H1 (cell line): Measurements from ENCODE around the gene ISG15. TPM values are rescaled to one million over a fixed set of nuclear protein-coding genes. Genes with fewer than 3 reads are reported as not detected.

ENCODE experiments used
- ASH2L ChIP-seq: fragments of 200-600, 300-600 bp; sonication (generic); IDR thresholded peaks from one replicate; pipeline ENCODE4 v1.7.1; 2017; ENCODE audit warnings: low read length
- CHD2 ChIP-seq: IDR thresholded peaks from 2 replicates; pipeline ENCODE4 v1.6.1; 2012; ENCODE audit warnings: low read length, improper control_type of control experiment
- CREB1 ChIP-seq: IDR thresholded peaks from 2 replicates; pipeline ENCODE4 v1.6.1; 2012; ENCODE audit warnings: inconsistent platforms
- EGR1 ChIP-seq: IDR thresholded peaks from 2 replicates; pipeline ENCODE4 v1.6.1; 2011; ENCODE audit warnings: low read depth, low read length, borderline replicate concordance
- EP300 ChIP-seq, 2 experiments: IDR thresholded peaks; 1 replicate in 1 of 2; 2 replicates in 1 of 2; pipeline ENCODE4 v1.6.1; 2011 to 2012; ENCODE audit warnings: low read depth in 2 of 2, low read length in 2 of 2, mild to moderate bottlenecking in 2 of 2, borderline replicate concordance in 1 of 2, inconsistent platforms in 1 of 2, moderate library complexity in 1 of 2
- GTF2F1 ChIP-seq: IDR thresholded peaks from 2 replicates; pipeline ENCODE4 v1.6.1; 2012; ENCODE audit warnings: low read depth, low read length, improper control_type of control experiment, borderline replicate concordance
- HDAC2 ChIP-seq, 2 experiments: fragments of 300-600 bp in 1 of 2; sonication (generic) in 1 of 2; IDR thresholded peaks; 2 replicates each; pipeline ENCODE4 v1.6.1; 2011 to 2012; ENCODE audit warnings: low read depth in 2 of 2, low read length in 2 of 2, mild to moderate bottlenecking in 2 of 2, moderate library complexity in 2 of 2, borderline replicate concordance in 1 of 2, inconsistent platforms in 1 of 2
- MAX ChIP-seq: IDR thresholded peaks from 2 replicates; pipeline ENCODE4 v1.6.1; 2012; ENCODE audit warnings: inconsistent platforms
- NRF1 ChIP-seq: IDR thresholded peaks from 2 replicates; pipeline ENCODE4 v1.6.1; 2011; ENCODE audit warnings: mild to moderate bottlenecking, low read depth, low read length, improper control_type of control experiment
- PHF8 ChIP-seq: fragments of 200-600 bp; sonication (generic); conservative IDR thresholded peaks from 2 replicates; pipeline ENCODE4 v1.7.1; 2012; ENCODE audit warnings: low read depth, mild to moderate bottlenecking, inconsistent platforms, low read length, moderate library complexity
- POLR2A ChIP-seq, 2 experiments: IDR thresholded peaks; 1 replicate in 1 of 2; 2 replicates in 1 of 2; pipeline ENCODE4 v1.6.1; 2011; ENCODE audit warnings: low read depth in 2 of 2, low read length in 2 of 2, mild to moderate bottlenecking in 2 of 2; ENCODE audit errors: control extremely low read depth in 1 of 2
- RAD21 ChIP-seq, 2 experiments: IDR thresholded peaks in 1 of 2; conservative IDR thresholded peaks in 1 of 2; 2 replicates each; pipeline ENCODE4 v1.6.1; 2011; ENCODE audit warnings: low read depth in 2 of 2, low read length in 2 of 2, improper control_type of control experiment in 1 of 2, inconsistent platforms in 1 of 2, mild to moderate bottlenecking in 1 of 2, moderate library complexity in 1 of 2
- SAP30 ChIP-seq: fragments of 300-600 bp; sonication (generic); IDR thresholded peaks from 2 replicates; pipeline ENCODE4 v1.7.1; 2012; ENCODE audit warnings: low read length, moderate library complexity, mild to moderate bottlenecking, inconsistent platforms; ENCODE audit not compliant: insufficient read depth, insufficient replicate concordance
- SIN3A ChIP-seq, 2 experiments: IDR thresholded peaks in 1 of 2; conservative IDR thresholded peaks in 1 of 2; 2 replicates each; pipeline ENCODE4 v1.6.1; 2011 to 2012; ENCODE audit warnings: low read length in 2 of 2, improper control_type of control experiment in 1 of 2, low read depth in 1 of 2, mild to moderate bottlenecking in 1 of 2
- SP1 ChIP-seq: IDR thresholded peaks from 2 replicates; pipeline ENCODE4 v1.6.1; 2011; ENCODE audit warnings: low read depth, low read length
- SRF ChIP-seq: IDR thresholded peaks from 2 replicates; pipeline ENCODE4 v1.6.1; 2011; ENCODE audit warnings: mild to moderate bottlenecking, low read depth, low read length, moderate library complexity
- SUZ12 ChIP-seq: fragments of 200-600 bp; sonication (generic); IDR thresholded peaks from 2 replicates; pipeline ENCODE4 v1.6.1; 2012; ENCODE audit warnings: mild to moderate bottlenecking, inconsistent platforms, low read length, moderate library complexity, mixed read lengths
- USF2 ChIP-seq: IDR thresholded peaks from 2 replicates; pipeline ENCODE4 v1.6.1; 2011; ENCODE audit warnings: low read length, improper control_type of control experiment
- ZNF274 ChIP-seq: IDR thresholded peaks from 2 replicates; pipeline ENCODE4 v1.7.0; 2012; ENCODE audit warnings: low read length, borderline replicate concordance; ENCODE audit errors: extremely low read depth
- polyA plus RNA-seq, 7 experiments: library from polyadenylated mRNA; depleted of rRNA in 3 of 7; stranded (reverse) in 5 of 7; unstranded in 2 of 7; fragments of >200 nt in 5 of 7; fragments of 200-250 nt in 2 of 7; gene quantifications; 1 replicate in 5 of 7; 2 replicates in 1 of 7; 4 replicates in 1 of 7; pipeline versions ENCODE4 v1.2.1 to v1.2.3, GENCODE V29; 2011 to 2013; ENCODE audit warnings: missing spikeins in 2 of 7, mixed read lengths in 2 of 7
- total RNA-seq: library from RNA; stranded (reverse); fragmentation: NEBNext Ultra II Directional; extraction: Animal tissue kit (Norgen Biotek cat#: 25700); gene quantifications from 2 replicates; pipeline ENCODE4 v1.2.1, GENCODE V29; 2021
- TF ChIP-seq, protein P1 (sequence below): IDR thresholded peaks from 2 replicates; pipeline ENCODE4 v1.6.1; 2012; ENCODE audit warnings: inconsistent platforms

Gene ISG15
- total and polyA plus RNA-seq, 2 of the 8 experiments (the other 6 are each of a cell fraction or from before 2014, with no cell fraction given) = 29.3 to 121 TPM

DNA sequence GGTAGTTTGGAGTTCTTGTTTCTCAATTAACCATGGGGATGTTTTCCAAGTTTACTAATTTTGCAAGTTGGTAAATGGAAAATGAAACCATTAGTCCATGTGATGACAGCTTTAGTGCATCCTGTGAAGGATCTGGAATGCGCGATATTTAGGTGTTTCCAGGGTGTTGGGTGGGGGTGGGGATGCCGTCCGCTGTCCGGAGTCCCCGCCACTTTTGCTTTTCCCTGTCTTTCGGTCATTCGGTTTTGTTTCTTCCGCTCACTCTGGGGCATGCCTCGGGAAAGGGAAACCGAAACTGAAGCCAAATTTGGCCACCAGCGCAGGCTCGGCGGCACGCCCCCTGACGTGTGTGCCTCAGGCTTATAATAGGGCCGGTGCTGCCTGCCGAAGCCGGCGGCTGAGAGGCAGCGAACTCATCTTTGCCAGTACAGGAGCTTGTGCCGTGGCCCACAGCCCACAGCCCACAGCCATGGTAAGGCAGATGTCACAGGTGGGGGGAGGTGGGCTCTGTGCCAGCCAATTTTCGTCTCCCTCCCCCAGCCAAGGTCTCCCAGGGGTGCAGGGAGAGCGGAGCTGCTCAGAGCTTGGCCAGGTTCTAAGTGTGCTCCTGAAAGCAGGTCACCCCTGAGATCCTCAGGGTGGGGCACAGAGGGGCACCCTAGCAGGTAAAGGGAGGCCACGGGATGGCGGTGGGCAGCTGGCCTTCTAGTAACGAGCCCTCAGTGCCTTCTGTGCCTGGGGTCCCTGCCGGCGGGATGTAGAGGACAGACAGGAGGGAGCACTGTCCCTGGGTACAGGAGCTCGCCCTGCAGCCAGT lies at the start of gene ISG15 (continued):
- TF ChIP-seq MAX (0 out of 2 replicates have a peak, but pooled peaks have one; percentile 23), NRF1 (peak; percentile 11; the same call in 1 of the 2 replicates), HDAC2 (IDR thresholded peaks at IDR 0.05; ENCODE audit: borderline replicate concordance in 1 of 2, low read depth in 2 of 2, low read length in 2 of 2) (peak in 1 of 2 experiments; percentile 25; a peak in 1 of 4 replicates), USF2 (no peak), SAP30 (peak; percentile 31), ZNF274 (no peak), GTF2F1 (no peak), EGR1 (no peak), CREB1 (peak; percentile 61; the same call in 1 of the 2 replicates), PHF8 (peak; percentile 51; the same call in 1 of the 2 replicates), RAD21 (IDR thresholded peaks at IDR 0.05 in 1 of 2, conservative IDR thresholded peaks at IDR 0.05 in 1 of 2; ENCODE audit: low read depth in 2 of 2, low read length in 2 of 2) (no peak), POLR2A (IDR thresholded peaks at IDR 0.05; ENCODE audit: control extremely low read depth in 1 of 2, low read depth in 2 of 2, low read length in 2 of 2) (peak in 1 of 2 experiments; percentile 53; a peak in 1 of 3 replicates), ASH2L (peak; percentile 73), SRF (peak; percentile 81), CHD2 (0 out of 2 replicates have a peak, but pooled peaks have one; percentile 18), SP1 (0 out of 2 replicates have a peak, but pooled peaks have one; percentile 28), EP300 (IDR thresholded peaks at IDR 0.05; ENCODE audit: borderline replicate concordance in 1 of 2, low read depth in 2 of 2, low read length in 2 of 2) (no peak), SIN3A (conservative IDR thresholded peaks at IDR 0.05 in 1 of 2, IDR thresholded peaks at IDR 0.05 in 1 of 2; ENCODE audit: low read depth in 1 of 2, low read length in 2 of 2) (peak in 1 of 2 experiments; percentile 78; a peak in 2 of 4 replicates), SUZ12 (no peak)
- TF ChIP-seq, protein P1, sequence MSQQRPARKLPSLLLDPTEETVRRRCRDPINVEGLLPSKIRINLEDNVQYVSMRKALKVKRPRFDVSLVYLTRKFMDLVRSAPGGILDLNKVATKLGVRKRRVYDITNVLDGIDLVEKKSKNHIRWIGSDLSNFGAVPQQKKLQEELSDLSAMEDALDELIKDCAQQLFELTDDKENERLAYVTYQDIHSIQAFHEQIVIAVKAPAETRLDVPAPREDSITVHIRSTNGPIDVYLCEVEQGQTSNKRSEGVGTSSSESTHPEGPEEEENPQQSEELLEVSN = no peak
